Endothelial cell of umbilical vein (primary cell): Measurements from ENCODE around the gene ACTG2. TPM values are rescaled to one million over a fixed set of nuclear protein-coding genes. Genes with fewer than 3 reads are reported as not detected.
A peak's percentile ranks its signal among the peaks of the same experiment; 100 is the strongest.

ENCODE experiments used
- BruUV-seq: library from RNA; stranded (reverse); fragments of 400-500 nt; replicated peaks from 2 replicates; lab custom pipeline; 2021; lab: Mats Ljungman, UMichigan
- CTCF ChIA-PET: fragments of 300-600, 350-600 bp; sonication (Branson Sonifier 250); formaldehyde crosslinking; loops from one replicate; lab custom pipeline; 2021; ENCODE audit warnings: antibody characterized with exemption, inconsistent platforms; lab: Charles Lee
- POLR2A ChIA-PET: fragments of 300-600, 350-600 bp; sonication (Branson Sonifier 250); formaldehyde crosslinking; loops from one replicate; lab custom pipeline; 2021; ENCODE audit warnings: antibody characterized with exemption, inconsistent platforms; lab: Charles Lee
- DNase-seq: peaks from one replicate; pipeline ENCODE4 v3.0.0-alpha.2; 2011; ENCODE audit warnings: low read depth, low spot score
- FAIRE-seq: peaks from 2 replicates; lab custom pipeline; 2011; peaks lifted over from hg19 to GRCh38; lab: Jason Lieb, UNC
- H2AFZ ChIP-seq: 2 replicates; pipeline ENCODE4 v1.6.0; 2012; ENCODE audit warnings: low read depth, low read length, control low read depth, inconsistent platforms
- H3K27ac ChIP-seq: 2 replicates; pipeline ENCODE4 v1.5.1; 2011; ENCODE audit warnings: low read depth, mild to moderate bottlenecking, control low read depth, low read length, moderate library complexity; ENCODE audit not compliant: insufficient read depth
- H3K27me3 ChIP-seq, 2 experiments: 2 replicates each; pipeline versions ENCODE4 v1.6.0 to v1.6.1; 2011; ENCODE audit warnings: low read length in 2 of 2, mixed read lengths in 1 of 2; ENCODE audit not compliant: control insufficient read depth in 2 of 2, insufficient read depth in 2 of 2
- H3K36me3 ChIP-seq, 2 experiments: 2 replicates in 1 of 2; 3 replicates in 1 of 2; pipeline ENCODE4 v1.5.1; 2011; ENCODE audit warnings: low read length in 2 of 2, mild to moderate bottlenecking in 1 of 2, moderate library complexity in 1 of 2; ENCODE audit not compliant: control insufficient read depth in 2 of 2, insufficient read depth in 2 of 2; ENCODE audit errors: extremely low read depth in 1 of 2
- H3K4me1 ChIP-seq: 3 replicates; pipeline ENCODE4 v1.5.1; 2011; ENCODE audit warnings: mild to moderate bottlenecking, low read length; ENCODE audit not compliant: control insufficient read depth, insufficient read depth; ENCODE audit errors: extremely low read depth
- H3K4me2 ChIP-seq: 2 replicates; pipeline ENCODE4 v1.6.1; 2011; ENCODE audit warnings: low read length, control low read depth, mixed read lengths; ENCODE audit not compliant: insufficient read depth
- H3K4me3 ChIP-seq, 3 experiments: fragments of 200-600 bp in 1 of 3; sonication (generic), shearing (Covaris generic) in 1 of 3; replicated peaks in 1 of 3; 2 replicates each; pipeline ENCODE4 v1.5.1; 2011 to 2016; ENCODE audit warnings: control low read depth in 3 of 3, low read length in 3 of 3, mild to moderate bottlenecking in 2 of 3, inconsistent platforms in 1 of 3, low read depth in 1 of 3, moderate library complexity in 1 of 3; ENCODE audit not compliant: insufficient read depth in 1 of 3
- H3K79me2 ChIP-seq: 2 replicates; pipeline ENCODE4 v1.6.0; 2012; ENCODE audit warnings: low read length, inconsistent platforms; ENCODE audit not compliant: control insufficient read depth, insufficient read depth
- H3K9ac ChIP-seq: replicated peaks from 2 replicates; pipeline ENCODE3; 2011; ENCODE audit warnings: low read length, control low read depth; ENCODE audit not compliant: insufficient read depth; ENCODE audit errors: extremely low read depth
- H3K9me1 ChIP-seq: replicated peaks from 3 replicates; pipeline ENCODE4 v1.6.0; 2011; ENCODE audit warnings: mild to moderate bottlenecking, low read length; ENCODE audit not compliant: control insufficient read depth, insufficient read depth; ENCODE audit errors: extremely low read depth
- H3K9me3 ChIP-seq: replicated peaks from 2 replicates; pipeline ENCODE4 v1.5.1; 2012; ENCODE audit warnings: low read length, inconsistent platforms; ENCODE audit not compliant: control insufficient read depth, insufficient read depth
- H4K20me1 ChIP-seq: replicated peaks from 2 replicates; pipeline ENCODE3; 2011; ENCODE audit warnings: mild to moderate bottlenecking, low read length; ENCODE audit not compliant: control insufficient read depth, insufficient read depth; ENCODE audit errors: extremely low read depth
- CTCF ChIP-seq, 2 donors: IDR thresholded peaks; 1 replicate in 1 of 2; 2 replicates in 1 of 2; pipeline ENCODE4 v1.5.1; 2011; ENCODE audit warnings: low read length in 2 of 2, mild to moderate bottlenecking in 2 of 2, moderate library complexity in 2 of 2, control low read depth in 1 of 2, inconsistent platforms in 1 of 2, low read depth in 1 of 2; ENCODE audit not compliant: insufficient read depth in 1 of 2; ENCODE audit errors: extremely low read depth in 1 of 2
- EZH2 ChIP-seq: IDR thresholded peaks from 2 replicates; pipeline ENCODE4 v1.6.1; 2012; ENCODE audit warnings: borderline replicate concordance, low read depth, mild to moderate bottlenecking, moderate library complexity, low read length, inconsistent platforms; ENCODE audit not compliant: severe bottlenecking
- MAX ChIP-seq: IDR thresholded peaks from 2 replicates; pipeline ENCODE4 v1.6.1; 2011; ENCODE audit not compliant: insufficient read depth, insufficient read length
- POLR2A ChIP-seq: IDR thresholded peaks from 2 replicates; pipeline ENCODE4 v1.6.1; 2012; ENCODE audit warnings: low read depth, mild to moderate bottlenecking, control low read depth, low read length
- POLR2AphosphoS5 ChIP-seq: IDR thresholded peaks from 2 replicates; pipeline ENCODE4 v1.6.1; 2012; ENCODE audit warnings: low read depth, mild to moderate bottlenecking, control low read depth, low read length, moderate library complexity; ENCODE audit not compliant: insufficient read depth
- dilution Hi-C: fragments of 300-500 bp; cut with MboI; formaldehyde crosslinking; loops from one replicate; pipeline ENCODE4 v1.15.0; 2019; ENCODE audit warnings: low sequenced_read_pairs; ENCODE audit not compliant: extremely low pct_ligation_motif_present
- intact Hi-C: fragments of 100-400 bp; cut with micrococcal nuclease; formaldehyde crosslinking; loops from one replicate; pipeline ENCODE4 v1.10.0; 2022
- polyA plus RNA-seq, 4 experiments: library from polyadenylated mRNA; depleted of rRNA in 3 of 4; stranded (reverse) in 3 of 4; unstranded in 1 of 4; fragments of >200 nt; gene quantifications; 2 replicates each; pipeline versions ENCODE4 v1.2.1 to v1.2.3, GENCODE V29; 2011 to 2012; ENCODE audit warnings: missing spikeins in 1 of 4
- total RNA-seq: library from RNA; stranded (reverse); gene quantifications from 2 replicates; pipeline ENCODE4 v1.2.3, GENCODE V29; 2021

Gene ACTG2
- total and polyA plus RNA-seq, 2 donors (not counting 3 experiments of a cell fraction or from before 2014, with no cell fraction given), result not detected

- Histone ChIP-seq H3K79me2 (no peaks in the 10 kb centered on the region), H3K9me1 (no peaks in the 10 kb centered on the region), H4K20me1 (no peaks in the 10 kb centered on the region), H3K27me3 (peaks cover 16 to 25% of the 10 kb centered on the region in 2 experiments), H2AFZ (no peak overlapping the region), H3K36me3 (no peaks in the 10 kb centered on the region), H3K4me1 (no peaks in the 10 kb centered on the region), H3K9ac (no peak overlapping the region), H3K4me2 (no peak overlapping the region), H3K27ac (no peak overlapping the region), H3K9me3 (no peaks in the 10 kb centered on the region), H3K4me3 (no peak overlapping the region)
- intact Hi-C loops (no loop called here), dilution Hi-C loops (no loop called here)
- CTCF ChIA-PET, result interaction anchor here (1.0 to 2.3 kb wide), 4 partner anchors 9 to 258 kb away, joined by 3 to 9 read pairs (median 6); partner anchors contain the start of gene MOB1A
- DNase-seq, result peak; percentile 16
- no TSS peak for BruUV-seq
- TF ChIP-seq POLR2A, result no peak
- TF ChIP-seq CTCF (IDR thresholded peaks at IDR 0.05; ENCODE audit: extremely low read depth in 1 of 2, insufficient read depth in 1 of 2, low read depth in 1 of 2, low read length in 2 of 2), result peak in 1 of 2 donors; percentile 18
- no peak for TF ChIP-seq POLR2AphosphoS5
- TF ChIP-seq MAX, result no peak
- TF ChIP-seq EZH2, result no peak
- POLR2A ChIA-PET, result no interaction called here
- FAIRE-seq, result no peak
These were observed 28.1 kb downstream of the ACTG2 start for GRCh38 chr2:73920577-73921545.
